GM21447 (cell line): ENCODE data around the gene SURF2.

Experiments used
- ATAC-seq: cut with Tn5 transposase; IDR thresholded peaks from one replicate; pipeline ENCODE4 v1.9.1; 2021; ENCODE audit not compliant: unreplicated experiment

SURF2 gene

GRCh38 chr9:133397370-133397769 is 41.0 kb downstream of the SURF2 start:
- no peak for ATAC-seq

- ATAC-seq: no peak
Observed at GRCh38 chr9:133397895-133398294, 41.5 kb downstream of the SURF2 start.

DNA sequence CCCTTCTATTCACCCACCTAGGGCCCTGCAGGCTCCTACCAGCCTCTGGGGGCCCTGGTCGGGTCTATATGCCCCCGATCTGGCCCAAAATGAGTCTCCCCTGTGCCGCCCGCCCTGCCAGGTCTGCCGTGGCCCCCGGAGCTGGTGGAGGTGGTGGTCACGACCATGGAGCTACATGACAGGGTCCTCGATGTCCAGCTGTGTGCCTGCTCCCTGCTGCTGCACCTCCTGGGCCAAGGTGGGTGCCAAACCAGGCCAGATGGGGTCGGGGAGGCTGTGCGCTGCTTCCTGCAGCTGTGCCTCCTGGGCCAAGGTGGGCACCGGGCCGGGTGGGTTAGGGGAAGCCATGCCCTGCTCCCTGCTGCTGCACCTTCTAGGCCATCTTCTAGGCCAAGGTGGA is 43.9 kb downstream of the SURF2 start:
- no peak for ATAC-seq

DNA sequence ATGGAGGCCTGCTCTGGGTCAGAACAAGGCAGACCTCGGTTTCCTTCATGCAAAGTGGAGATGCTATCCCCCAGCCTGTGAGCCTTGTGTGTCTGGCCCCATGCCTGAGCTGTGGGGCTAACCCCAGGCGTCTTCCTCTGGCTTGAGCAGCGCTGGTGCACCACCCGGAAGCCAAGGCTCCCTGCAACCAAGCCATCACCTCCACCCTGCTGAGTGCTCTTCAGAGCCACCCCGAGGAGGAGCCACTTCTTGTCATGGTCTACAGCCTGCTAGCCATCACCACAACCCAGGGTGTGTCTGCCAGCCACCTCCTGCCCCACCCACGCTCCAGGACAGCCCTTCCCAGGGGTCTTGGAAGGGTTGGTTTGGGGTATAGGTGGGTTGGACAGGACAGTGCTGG is 45.2 kb downstream of the SURF2 start:
- no peak for ATAC-seq

GRCh38 chr9:133402689-133403088 is 46.3 kb downstream of the SURF2 start:
- ATAC-seq: no peak

DNA sequence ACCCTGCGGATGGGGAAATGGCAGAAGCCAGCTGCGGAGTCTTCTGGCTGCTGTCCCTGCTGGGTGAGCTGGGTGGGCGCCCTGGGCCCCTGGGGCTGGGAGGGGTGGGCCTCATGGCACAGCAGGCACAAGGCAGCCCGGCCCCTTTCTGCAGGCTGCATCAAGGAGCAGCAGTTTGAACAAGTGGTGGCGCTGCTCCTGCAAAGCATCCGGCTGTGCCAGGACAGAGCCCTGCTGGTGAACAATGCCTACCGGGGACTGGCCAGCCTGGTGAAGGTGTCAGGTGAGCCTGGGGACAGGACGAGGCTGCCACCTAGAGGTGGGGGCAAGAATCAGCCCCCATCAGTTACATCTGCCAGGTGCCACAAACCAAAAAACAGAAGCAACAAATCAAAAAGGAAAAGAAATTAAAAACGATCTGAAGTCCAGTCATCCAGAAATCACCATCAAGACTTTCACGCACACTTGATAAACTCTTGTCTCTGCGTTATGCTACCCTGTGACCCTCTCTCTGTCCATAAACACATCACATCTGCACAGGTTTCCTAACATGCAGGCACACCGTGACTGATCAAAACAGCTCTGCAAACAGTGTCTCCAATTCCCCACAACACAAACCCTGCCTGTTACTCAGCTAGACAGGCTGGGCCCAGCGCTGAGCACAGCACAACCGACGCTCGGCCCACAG is 47.6 kb downstream of the SURF2 start:
- no peak for ATAC-seq

- no peak for ATAC-seq
Observed at GRCh38 chr9:133404454-133405002, 48.2 kb downstream of the SURF2 start.

DNA sequence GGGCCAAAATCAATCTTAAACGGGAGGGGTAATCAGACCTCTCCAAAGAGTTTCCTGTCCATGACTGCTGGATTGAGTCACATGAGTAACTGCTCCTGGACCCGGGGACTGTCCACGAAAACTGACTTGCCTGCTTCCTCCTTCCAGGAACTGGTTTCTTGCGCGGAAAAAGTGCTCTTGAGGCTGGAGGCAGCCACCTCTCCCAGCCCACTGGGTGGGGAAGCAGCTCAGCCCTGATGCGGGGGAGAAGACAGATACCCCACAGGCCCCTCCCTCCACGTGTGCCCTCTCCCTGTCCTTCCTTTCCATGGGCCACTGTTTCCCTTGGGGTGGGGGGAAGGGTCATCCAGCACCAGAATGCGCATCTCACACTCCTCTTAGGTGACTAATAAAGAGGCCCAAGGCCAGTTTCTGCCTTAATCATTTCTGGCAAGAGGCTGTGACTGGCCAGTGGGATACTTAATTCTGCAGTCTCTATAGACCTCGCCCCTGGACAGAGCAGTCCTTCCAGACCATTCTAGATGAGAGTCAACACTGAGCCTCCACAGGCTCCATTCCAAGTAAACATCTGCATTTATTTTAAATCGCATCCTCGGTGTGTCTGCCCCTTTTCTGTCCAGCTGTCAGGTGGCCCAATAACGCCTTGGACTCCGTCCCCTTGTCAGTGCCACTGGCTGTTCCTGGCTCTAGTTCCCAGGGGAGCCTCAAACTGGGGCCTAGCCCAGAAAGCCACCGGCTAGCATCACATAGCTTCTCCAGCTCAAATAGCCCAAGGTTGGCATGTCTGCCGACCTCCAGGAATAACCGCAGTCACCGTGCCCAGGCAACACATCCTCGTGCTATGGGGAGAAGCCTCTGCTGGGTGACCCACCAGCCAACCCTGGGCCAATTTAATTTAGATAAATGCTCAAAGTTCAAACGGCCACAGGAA is 49.4 kb downstream of the SURF2 start:
- ATAC-seq: no peak

DNA sequence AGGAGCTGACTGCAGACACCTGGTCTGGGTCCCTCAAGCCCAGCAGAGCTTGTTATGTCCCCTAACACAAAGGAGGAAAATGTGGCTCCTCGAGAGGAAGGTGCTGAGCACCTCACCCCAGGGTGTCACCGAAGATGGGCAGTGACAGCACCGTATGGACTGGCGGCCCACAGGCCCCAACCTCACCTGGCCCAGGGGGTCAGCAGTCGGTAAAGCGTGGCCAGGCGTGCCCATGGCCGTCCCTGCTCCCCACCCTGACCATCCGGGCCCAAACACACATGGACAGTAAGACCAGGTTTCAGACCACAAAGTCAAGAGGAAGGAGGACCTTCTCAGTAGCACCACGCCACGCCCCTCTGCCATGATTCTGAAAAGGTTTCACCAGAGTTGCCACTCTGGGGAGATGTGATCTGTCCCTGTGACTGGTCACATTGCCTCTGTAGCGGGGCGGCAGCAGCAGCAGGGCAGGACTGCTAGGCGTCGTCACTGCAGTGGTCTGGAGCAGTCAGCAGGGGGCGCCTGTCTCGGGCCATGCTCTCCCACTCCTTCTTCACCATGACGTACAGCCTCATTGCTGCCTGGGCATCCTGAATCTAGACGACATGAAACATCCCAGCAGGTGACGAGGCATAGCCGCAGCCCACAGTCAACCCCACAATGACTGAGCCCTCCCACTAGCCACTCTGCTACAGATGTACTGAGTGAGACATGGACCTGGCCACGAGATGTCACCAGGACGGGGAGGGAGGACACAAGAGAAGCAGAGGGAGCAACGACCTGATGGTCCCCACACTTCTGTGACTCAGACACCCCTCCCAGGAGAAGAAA is 50.3 kb downstream of the SURF2 start:
- ATAC-seq: no peak

- ATAC-seq: no peak
Observed at GRCh38 chr9:133408042-133408441, 51.7 kb downstream of the SURF2 start.
